Measurements from ENCODE around the gene SYNDIG1.

The SYNDIG1 gene

GRCh38 chr20:24612799-24613775 is 143.7 kb downstream of the SYNDIG1 start:
- no peak overlapping the region for H3K9ac ChIP-seq (ENCODE audit: low read length)
- no peak overlapping the region for H4K91ac ChIP-seq (ENCODE audit: low read depth, low read length)
- DNase-seq, result no peak
- no peaks in the 10 kb centered on the region for H3K27me3 ChIP-seq (ENCODE audit: insufficient read depth, low read length)
- no peak overlapping the region for H3K4ac ChIP-seq (ENCODE audit: low read depth, low read length)
- H2AFZ ChIP-seq (ENCODE audit: insufficient read depth, low read length, poor library complexity), result no peak overlapping the region
- H3K79me2 ChIP-seq (ENCODE audit: control insufficient read depth, insufficient read depth, low read length, poor library complexity), result no peaks in the 10 kb centered on the region
- no peak overlapping the region for H2BK5ac ChIP-seq (ENCODE audit: low read depth, low read length, poor library complexity)
- no CpG with 5 or more reads among the region's 16 CpGs for WGBS (ENCODE audit: extremely low coverage, insufficient coverage, insufficient read length)
- H2BK120ac ChIP-seq (ENCODE audit: insufficient read depth, low read length, poor library complexity), result no peak overlapping the region
- no peak overlapping the region for H3K27ac ChIP-seq (ENCODE audit: low read depth, low read length)
- H3K14ac ChIP-seq (ENCODE audit: low read length), result no peak overlapping the region
- H4K8ac ChIP-seq (ENCODE audit: low read depth, low read length), result no peak overlapping the region
- H3K4me1 ChIP-seq (ENCODE audit: control insufficient read depth in 1 of 2, insufficient read depth in 2 of 2, low read length in 2 of 2), result no peaks in the 10 kb centered on the region
- no peak overlapping the region for H3K4me3 ChIP-seq (ENCODE audit: low read depth, low read length)
- H3K36me3 ChIP-seq (ENCODE audit: control insufficient read depth in 1 of 2, insufficient read depth in 2 of 2, low read length in 2 of 2), result no peaks in the 10 kb centered on the region
- H3K9me3 ChIP-seq (ENCODE audit: insufficient read depth, low read depth, low read length), result no peaks in the 10 kb centered on the region
- no peak overlapping the region for H2BK12ac ChIP-seq (ENCODE audit: low read length)
- no peak overlapping the region for H2AK5ac ChIP-seq (ENCODE audit: low read length)
- no peak overlapping the region for H3K4me2 ChIP-seq (ENCODE audit: low read length)
- H4K12ac ChIP-seq (ENCODE audit: low read depth, low read length), result no peak overlapping the region
- no peaks in the 10 kb centered on the region for H3K79me1 ChIP-seq (ENCODE audit: low read length)
- no peak overlapping the region for H3K18ac ChIP-seq (ENCODE audit: low read length)
- H3K23ac ChIP-seq (ENCODE audit: low read length), result no peak overlapping the region

- Histone ChIP-seq H3K27me3 (ENCODE audit: insufficient read depth, low read length) (no peaks in the 10 kb centered on the region), H3K79me1 (ENCODE audit: low read length) (no peaks in the 10 kb centered on the region), H3K4me3 (ENCODE audit: low read depth, low read length) (no peak overlapping the region), H3K18ac (ENCODE audit: low read length) (no peak overlapping the region), H3K4ac (ENCODE audit: low read depth, low read length) (no peak overlapping the region), H3K4me1 (ENCODE audit: control insufficient read depth in 1 of 2, insufficient read depth in 2 of 2, low read length in 2 of 2) (no peaks in the 10 kb centered on the region), H2BK5ac (ENCODE audit: low read depth, low read length, poor library complexity) (no peak overlapping the region), H3K27ac (ENCODE audit: low read depth, low read length) (no peak overlapping the region), H2AFZ (ENCODE audit: insufficient read depth, low read length, poor library complexity) (no peak overlapping the region), H3K36me3 (ENCODE audit: control insufficient read depth in 1 of 2, insufficient read depth in 2 of 2, low read length in 2 of 2) (no peaks in the 10 kb centered on the region), H2AK5ac (ENCODE audit: low read length) (no peak overlapping the region), H3K79me2 (ENCODE audit: control insufficient read depth, insufficient read depth, low read length, poor library complexity) (no peaks in the 10 kb centered on the region), H3K23ac (ENCODE audit: low read length) (no peak overlapping the region), H2BK120ac (ENCODE audit: insufficient read depth, low read length, poor library complexity) (no peak overlapping the region), H3K9me3 (ENCODE audit: insufficient read depth, low read depth, low read length) (no peaks in the 10 kb centered on the region), H3K14ac (ENCODE audit: low read length) (no peak overlapping the region), H3K4me2 (ENCODE audit: low read length) (no peak overlapping the region), H2BK12ac (ENCODE audit: low read length) (no peak overlapping the region), H3K9ac (ENCODE audit: low read length) (no peak overlapping the region), H4K91ac (ENCODE audit: low read depth, low read length) (no peak overlapping the region), H4K8ac (ENCODE audit: low read depth, low read length) (no peak overlapping the region), H4K12ac (ENCODE audit: low read depth, low read length) (no peak overlapping the region)
- no CpG with 5 or more reads among the region's 1 CpG for WGBS (ENCODE audit: extremely low coverage, insufficient coverage, insufficient read length)
- no peak for DNase-seq
These were observed 144.9 kb downstream of the SYNDIG1 start for GRCh38 chr20:24614341-24614740.

- H3K79me2 ChIP-seq (ENCODE audit: control insufficient read depth, insufficient read depth, low read length, poor library complexity), result no peaks in the 10 kb centered on the region
- no peaks in the 10 kb centered on the region for H3K27me3 ChIP-seq (ENCODE audit: insufficient read depth, low read length)
- no peak for DNase-seq
- H3K14ac ChIP-seq (ENCODE audit: low read length), result no peak overlapping the region
- H3K4ac ChIP-seq (ENCODE audit: low read depth, low read length), result no peak overlapping the region
- no peak overlapping the region for H3K18ac ChIP-seq (ENCODE audit: low read length)
- no peak overlapping the region for H3K9ac ChIP-seq (ENCODE audit: low read length)
- no peaks in the 10 kb centered on the region for H3K9me3 ChIP-seq (ENCODE audit: insufficient read depth, low read depth, low read length)
- no peaks in the 10 kb centered on the region for H3K36me3 ChIP-seq (ENCODE audit: control insufficient read depth in 1 of 2, insufficient read depth in 2 of 2, low read length in 2 of 2)
- no peaks in the 10 kb centered on the region for H3K4me1 ChIP-seq (ENCODE audit: control insufficient read depth in 1 of 2, insufficient read depth in 2 of 2, low read length in 2 of 2)
- H2BK12ac ChIP-seq (ENCODE audit: low read length), result no peak overlapping the region
- H4K91ac ChIP-seq (ENCODE audit: low read depth, low read length), result no peak overlapping the region
- H3K27ac ChIP-seq (ENCODE audit: low read depth, low read length), result no peak overlapping the region
- no peak overlapping the region for H4K12ac ChIP-seq (ENCODE audit: low read depth, low read length)
- H4K8ac ChIP-seq (ENCODE audit: low read depth, low read length), result no peak overlapping the region
- H2AK5ac ChIP-seq (ENCODE audit: low read length), result no peak overlapping the region
- H2BK120ac ChIP-seq (ENCODE audit: insufficient read depth, low read length, poor library complexity), result no peak overlapping the region
- no peak overlapping the region for H2BK5ac ChIP-seq (ENCODE audit: low read depth, low read length, poor library complexity)
- no CpG with 5 or more reads among the region's 8 CpGs for WGBS (ENCODE audit: extremely low coverage, insufficient coverage, insufficient read length)
- H3K79me1 ChIP-seq (ENCODE audit: low read length), result no peaks in the 10 kb centered on the region
- H3K4me3 ChIP-seq (ENCODE audit: low read depth, low read length), result no peak overlapping the region
- H3K23ac ChIP-seq (ENCODE audit: low read length), result no peak overlapping the region
- no peak overlapping the region for H3K4me2 ChIP-seq (ENCODE audit: low read length)
- H2AFZ ChIP-seq (ENCODE audit: insufficient read depth, low read length, poor library complexity), result no peak overlapping the region
These were observed 145.9 kb downstream of the SYNDIG1 start for GRCh38 chr20:24615353-24615752.

DNA sequence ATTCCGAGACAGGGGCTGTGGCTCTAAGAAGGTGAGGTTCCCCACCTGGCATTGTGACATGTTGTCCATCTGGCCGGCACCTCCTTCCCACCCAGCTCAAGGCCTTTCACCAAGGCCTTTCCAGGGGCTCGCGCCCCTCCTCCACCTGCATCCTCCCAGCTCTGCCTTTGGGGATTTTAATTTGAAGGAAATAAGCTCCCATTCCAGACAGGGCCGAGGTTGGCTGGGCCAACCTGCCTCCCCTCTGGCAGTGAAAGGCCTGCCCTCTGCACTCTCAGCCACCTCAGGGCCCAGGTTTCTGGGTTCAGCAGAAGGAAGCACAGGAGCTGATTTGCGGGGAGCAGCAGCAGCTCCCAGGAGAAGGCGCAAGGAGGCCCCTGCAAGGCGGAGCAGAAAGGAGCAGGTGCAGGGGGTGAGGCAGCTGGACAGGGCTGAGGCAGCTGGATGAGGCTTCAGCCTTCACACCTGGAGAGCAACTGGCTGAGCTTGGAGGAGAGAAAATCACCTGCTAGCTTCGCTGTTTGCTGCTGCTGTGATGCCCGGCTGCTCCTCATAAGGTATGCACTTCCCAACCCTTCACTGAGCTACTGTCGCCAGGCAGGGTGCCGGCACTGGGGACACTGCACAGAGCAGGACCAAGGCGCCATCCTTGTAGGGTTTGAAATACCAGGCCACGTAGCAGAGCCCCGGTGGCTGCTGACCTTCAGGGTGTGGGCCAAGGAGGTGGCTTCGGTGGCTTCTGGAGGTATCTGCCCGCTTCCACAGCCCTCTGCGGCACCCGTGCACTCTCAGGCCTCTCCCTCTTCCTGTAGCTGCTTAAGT is 147.0 kb downstream of the SYNDIG1 start:
- no peak overlapping the region for H3K4me2 ChIP-seq (ENCODE audit: low read length)
- no peak overlapping the region for H3K4ac ChIP-seq (ENCODE audit: low read depth, low read length)
- no peaks in the 10 kb centered on the region for H3K27me3 ChIP-seq (ENCODE audit: insufficient read depth, low read length)
- H4K8ac ChIP-seq (ENCODE audit: low read depth, low read length), result no peak overlapping the region
- no peak overlapping the region for H2AK5ac ChIP-seq (ENCODE audit: low read length)
- DNase-seq, result no peak
- no peak overlapping the region for H4K12ac ChIP-seq (ENCODE audit: low read depth, low read length)
- no peak overlapping the region for H3K4me3 ChIP-seq (ENCODE audit: low read depth, low read length)
- H2BK120ac ChIP-seq (ENCODE audit: insufficient read depth, low read length, poor library complexity), result no peak overlapping the region
- H3K79me1 ChIP-seq (ENCODE audit: low read length), result no peaks in the 10 kb centered on the region
- no CpG with 5 or more reads among the region's 19 CpGs for WGBS (ENCODE audit: extremely low coverage, insufficient coverage, insufficient read length)
- H3K4me1 ChIP-seq (ENCODE audit: control insufficient read depth in 1 of 2, insufficient read depth in 2 of 2, low read length in 2 of 2), result no peaks in the 10 kb centered on the region
- no peak overlapping the region for H3K23ac ChIP-seq (ENCODE audit: low read length)
- H3K27ac ChIP-seq (ENCODE audit: low read depth, low read length), result no peak overlapping the region
- H3K9ac ChIP-seq (ENCODE audit: low read length), result no peak overlapping the region
- no peak overlapping the region for H3K14ac ChIP-seq (ENCODE audit: low read length)
- no peak overlapping the region for H2BK5ac ChIP-seq (ENCODE audit: low read depth, low read length, poor library complexity)
- no peak overlapping the region for H3K18ac ChIP-seq (ENCODE audit: low read length)
- no peaks in the 10 kb centered on the region for H3K36me3 ChIP-seq (ENCODE audit: control insufficient read depth in 1 of 2, insufficient read depth in 2 of 2, low read length in 2 of 2)
- H2BK12ac ChIP-seq (ENCODE audit: low read length), result no peak overlapping the region
- H2AFZ ChIP-seq (ENCODE audit: insufficient read depth, low read length, poor library complexity), result no peak overlapping the region
- H3K79me2 ChIP-seq (ENCODE audit: control insufficient read depth, insufficient read depth, low read length, poor library complexity), result no peaks in the 10 kb centered on the region
- no peaks in the 10 kb centered on the region for H3K9me3 ChIP-seq (ENCODE audit: insufficient read depth, low read depth, low read length)
- no peak overlapping the region for H4K91ac ChIP-seq (ENCODE audit: low read depth, low read length)
